CD4-positive, alpha-beta T cell treated with Interleukin-2 at 100 ng/mL for 4 hours (primary cell): ENCODE data around the gene IPO4.

Source experiments
- DNase-seq: peaks from one replicate; pipeline ENCODE4 v3.0.0-alpha.2; 2020; ENCODE audit warnings: low spot score

Gene IPO4

GRCh38 chr14:24172871-24173281, 15.7 kb downstream of the IPO4 start:
- no peak for DNase-seq

GRCh38 chr14:24172261-24172860, 16.3 kb downstream of the IPO4 start:
- no peak for DNase-seq

GRCh38 chr14:24171422-24172260, 17.0 kb downstream of the IPO4 start, which contains the start of gene REC8:
REC8 (plus strand) TSS chr14:24172080; CDS start chr14:24172553, 473 bp downstream.
- DNase-seq = peak; percentile 57

GRCh38 chr14:24167469-24168114, 21.0 kb downstream of the IPO4 start:
- DNase-seq = no peak

- no peak for DNase-seq
Measured at GRCh38 chr14:24165785-24166184, 22.8 kb downstream of the IPO4 start.

- no peak for DNase-seq
Measured at GRCh38 chr14:24164518-24164991, 24.1 kb downstream of the IPO4 start.

GRCh38 chr14:24162093-24162492, 26.5 kb downstream of the IPO4 start:
- no peak for DNase-seq

- peak; percentile 99 for DNase-seq
Measured at GRCh38 chr14:24160850-24161804, 27.5 kb downstream of the IPO4 start, which contains the start of gene IRF9. IRF9 (plus strand) TSS chr14:24161265; CDS start chr14:24162145, 880 bp downstream.

GRCh38 chr14:24160499-24160849, 28.1 kb downstream of the IPO4 start:
- DNase-seq = no peak

- no peak for DNase-seq
Measured at GRCh38 chr14:24159777-24160498, 28.7 kb downstream of the IPO4 start.

- DNase-seq = no peak
Measured at GRCh38 chr14:24157331-24157730, 31.3 kb downstream of the IPO4 start.

GRCh38 chr14:24156840-24157239, 31.8 kb downstream of the IPO4 start:
- no peak for DNase-seq

- DNase-seq = no peak
Measured at GRCh38 chr14:24155100-24155499, 33.5 kb downstream of the IPO4 start.

GRCh38 chr14:24151404-24152080, 37.1 kb downstream of the IPO4 start:
- no peak for DNase-seq

- no peak for DNase-seq
Measured at GRCh38 chr14:24150993-24151392, 37.6 kb downstream of the IPO4 start.

GRCh38 chr14:24150567-24150966, 38.0 kb downstream of the IPO4 start:
- DNase-seq = no peak

GRCh38 chr14:24150061-24150460, 38.6 kb downstream of the IPO4 start:
- no peak for DNase-seq

GRCh38 chr14:24149302-24149969, 39.2 kb downstream of the IPO4 start:
- DNase-seq = no peak

GRCh38 chr14:24147761-24148428, 40.7 kb downstream of the IPO4 start:
- no peak for DNase-seq
